CD4-positive, alpha-beta T cell (primary cell): Measurements from ENCODE around the gene UGT2A1. TPM values are rescaled to one million over a fixed set of nuclear protein-coding genes. Genes with fewer than 3 reads are reported as not detected.

ENCODE experiments used
- ATAC-seq: fragments of 200-7000 bp; cut with Tn5 transposase; one replicate; pipeline ENCODE4 v1.10.0; 2022; ENCODE audit warnings: mild to moderate bottlenecking; ENCODE audit not compliant: poor library complexity
- CTCF ChIA-PET: fragments of 350-600 bp; sonication (Branson Sonifier 250); formaldehyde crosslinking; loops from one replicate; lab custom pipeline; 2021; ENCODE audit warnings: antibody characterized with exemption, inconsistent platforms; lab: Charles Lee
- POLR2A ChIA-PET: fragments of 350-600 bp; sonication (Branson Sonifier 250); formaldehyde crosslinking; loops from one replicate; lab custom pipeline; 2021; ENCODE audit warnings: antibody characterized with exemption, inconsistent platforms; lab: Charles Lee
- DNase-seq, 14 experiments: peaks; one replicate each; pipeline ENCODE4 v3.0.0-alpha.2; 2013 to 2020; ENCODE audit warnings: mixed read lengths in 2 of 14
- H3K27ac ChIP-seq, 2 donors: one replicate each; pipeline versions ENCODE4 v1.5.1 to v1.7.0; 2013; ENCODE audit warnings: low read length in 2 of 2, low read depth in 1 of 2, mild to moderate bottlenecking in 1 of 2
- H3K27me3 ChIP-seq, 2 experiments: 1 replicate in 1 of 2; 2 replicates in 1 of 2; pipeline versions ENCODE4 v1.6.1 to v1.7.0; 2013; ENCODE audit warnings: low read length in 2 of 2, control low read depth in 1 of 2, mild to moderate bottlenecking in 1 of 2, moderate library complexity in 1 of 2; ENCODE audit not compliant: insufficient read depth in 2 of 2, control insufficient read depth in 1 of 2
- H3K36me3 ChIP-seq: one replicate; pipeline ENCODE4 v1.6.1; 2013; ENCODE audit warnings: low read length, control low read depth; ENCODE audit not compliant: insufficient read depth
- H3K4me1 ChIP-seq: one replicate; pipeline ENCODE4 v1.6.1; 2013; ENCODE audit warnings: low read length, control low read depth; ENCODE audit not compliant: insufficient read depth
- H3K4me3 ChIP-seq: one replicate; pipeline ENCODE4 v1.5.1; 2013; ENCODE audit warnings: mild to moderate bottlenecking, low read length, moderate library complexity
- H3K9me3 ChIP-seq, 2 experiments: 1 replicate in 1 of 2; 2 replicates in 1 of 2; pipeline versions ENCODE4 v1.6.1 to v1.7.0; 2013; ENCODE audit warnings: low read length in 2 of 2, mild to moderate bottlenecking in 2 of 2, control low read depth in 1 of 2, moderate library complexity in 1 of 2; ENCODE audit not compliant: control insufficient read depth in 1 of 2, insufficient read depth in 1 of 2
- H3K27ac Mint-ChIP-seq: one replicate; pipeline ENCODE4 v1.8.0; 2020; ENCODE audit warnings: mixed read lengths
- H3K27me3 Mint-ChIP-seq: one replicate; pipeline ENCODE4 v1.8.0; 2021; ENCODE audit warnings: mixed read lengths
- H3K36me3 Mint-ChIP-seq: one replicate; pipeline ENCODE4 v1.8.0; 2021; ENCODE audit warnings: low read depth, mixed read lengths
- H3K4me1 Mint-ChIP-seq: one replicate; pipeline ENCODE4 v1.8.0; 2021; ENCODE audit warnings: low read depth, mixed read lengths
- H3K4me3 Mint-ChIP-seq: one replicate; pipeline ENCODE4 v1.8.0; 2020; ENCODE audit warnings: mild to moderate bottlenecking, mixed read lengths
- H3K9me3 Mint-ChIP-seq: one replicate; pipeline ENCODE4 v1.8.0; 2020; ENCODE audit warnings: mixed read lengths
- CTCF ChIP-seq: fragments of 200-600 bp; IDR thresholded peaks from one replicate; pipeline ENCODE4 v1.8.0; 2022; ENCODE audit warnings: antibody characterized with exemption, mild to moderate bottlenecking
- intact Hi-C, 2 experiments: fragments of 100-400 bp; cut with DNase I in 1 of 2; cut with micrococcal nuclease in 1 of 2; formaldehyde crosslinking; loops; one replicate each; pipeline versions ENCODE4 v1.15.1 to v1.9.0; 2023 to 2025; cut with DNase I, micrococcal nuclease
- total RNA-seq, 174 experiments: library from RNA in 2 of 174; stranded (reverse) in 2 of 174; gene quantifications; one replicate each; pipeline ENCODE4 v1.2.3 and lab custom pipeline; 2021 to 2026

UGT2A1 gene
- total RNA-seq, 2 experiments from 2014 or later = 0.22 TPM; not detected in 1

- DNase-seq (no peak), ATAC-seq (no peak)
- intact Hi-C loops = no loop called here
- Mint-ChIP-seq H3K27ac (no peak overlapping the region), H3K9me3 (no peaks in the 10 kb centered on the region), H3K27me3 (no peaks in the 10 kb centered on the region), H3K4me1 (no peaks in the 10 kb centered on the region), H3K4me3 (no peak overlapping the region), H3K36me3 (no peaks in the 10 kb centered on the region)
- Histone ChIP-seq H3K9me3 (no peaks in the 10 kb centered on the region), H3K27me3 (no peaks in the 10 kb centered on the region), H3K36me3 (no peaks in the 10 kb centered on the region), H3K27ac (no peak overlapping the region), H3K4me1 (no peaks in the 10 kb centered on the region), H3K4me3 (no peak overlapping the region)
- CTCF ChIA-PET = no interaction called here
- TF ChIP-seq CTCF = no peak
- POLR2A ChIA-PET = no interaction called here
Measured at GRCh38 chr4:69583543-69583942, 69.5 kb downstream of the UGT2A1 start.

GRCh38 chr4:69577245-69577644, 75.8 kb downstream of the UGT2A1 start:
- no peaks in the 10 kb centered on the region for H3K27me3 ChIP-seq
- TF ChIP-seq CTCF = no peak
- H3K27ac Mint-ChIP-seq = no peak overlapping the region
- POLR2A ChIA-PET = no interaction called here
- H3K9me3 Mint-ChIP-seq = no peaks in the 10 kb centered on the region
- H3K4me3 ChIP-seq = no peak overlapping the region
- H3K27ac ChIP-seq = no peak overlapping the region
- CTCF ChIA-PET = no interaction called here
- peaks cover 0 to 7% of the 10 kb centered on the region in 2 experiments for H3K9me3 ChIP-seq
- DNase-seq (no peak), ATAC-seq (no peak)
- H3K36me3 ChIP-seq = no peaks in the 10 kb centered on the region
- H3K4me3 Mint-ChIP-seq = no peak overlapping the region
- no peaks in the 10 kb centered on the region for H3K4me1 Mint-ChIP-seq
- H3K36me3 Mint-ChIP-seq = no peaks in the 10 kb centered on the region
- H3K4me1 ChIP-seq = no peaks in the 10 kb centered on the region
- no peaks in the 10 kb centered on the region for H3K27me3 Mint-ChIP-seq
- intact Hi-C loops = no loop called here

- H3K36me3 ChIP-seq = no peaks in the 10 kb centered on the region
- TF ChIP-seq CTCF = no peak
- Mint-ChIP-seq H3K9me3 (no peaks in the 10 kb centered on the region), H3K4me1 (no peaks in the 10 kb centered on the region), H3K27ac (no peak overlapping the region), H3K27me3 (no peaks in the 10 kb centered on the region), H3K4me3 (no peak overlapping the region), H3K36me3 (no peaks in the 10 kb centered on the region)
- H3K27me3 ChIP-seq = no peaks in the 10 kb centered on the region
- DNase-seq = no peak
- peaks cover 0 to 7% of the 10 kb centered on the region in 2 experiments for H3K9me3 ChIP-seq
- intact Hi-C loops = no loop called here
- ATAC-seq = no peak
- no peak overlapping the region for H3K4me3 ChIP-seq
- H3K4me1 ChIP-seq = no peaks in the 10 kb centered on the region
- CTCF ChIA-PET = no interaction called here
- no peak overlapping the region for H3K27ac ChIP-seq
- POLR2A ChIA-PET = no interaction called here
Measured at GRCh38 chr4:69576251-69576877, 76.7 kb downstream of the UGT2A1 start.
